Measurements from ENCODE around the gene UIMC1.
"Not testable (repeated sequence)": the region's sequence is repeated elsewhere in the genome, so short reads cannot be mapped to it uniquely, and the experiment has no call there.

Gene UIMC1

GRCh38 chr5:177005619-177006264, 837 bp downstream of the UIMC1 start:
- peak; percentile 53 for DNase-seq (ENCODE audit: low read depth)

- no peak for DNase-seq (ENCODE audit: low read depth)
Measured at GRCh38 chr5:177004961-177005360, 1.6 kb downstream of the UIMC1 start.

GRCh38 chr5:177003649-177004048, 2.9 kb downstream of the UIMC1 start:
- no peak for DNase-seq (ENCODE audit: low read depth)

- not testable (repeated sequence) for DNase-seq (ENCODE audit: low read depth)
Measured at GRCh38 chr5:176999526-176999925, 7.1 kb downstream of the UIMC1 start.

- DNase-seq (ENCODE audit: low read depth), result no peak
Measured at GRCh38 chr5:176998828-176999227, 7.8 kb downstream of the UIMC1 start.

- DNase-seq (ENCODE audit: low read depth), result no peak
Measured at GRCh38 chr5:176996780-176997179, 9.8 kb downstream of the UIMC1 start.

- DNase-seq (ENCODE audit: low read depth), result no peak
Measured at GRCh38 chr5:176995896-176996767, 10.4 kb downstream of the UIMC1 start.

- DNase-seq (ENCODE audit: low read depth), result no peak
Measured at GRCh38 chr5:176995122-176995490, 11.5 kb downstream of the UIMC1 start.

- no peak for DNase-seq (ENCODE audit: low read depth)
Measured at GRCh38 chr5:176994460-176995121, 12.0 kb downstream of the UIMC1 start.

- not testable (repeated sequence) for DNase-seq (ENCODE audit: low read depth)
Measured at GRCh38 chr5:176993081-176993480, 13.5 kb downstream of the UIMC1 start.

- no peak for DNase-seq (ENCODE audit: low read depth)
Measured at GRCh38 chr5:176987583-176987982, 19.0 kb downstream of the UIMC1 start.

GRCh38 chr5:176986280-176986679, 20.3 kb downstream of the UIMC1 start:
- DNase-seq (ENCODE audit: low read depth), result no peak

GRCh38 chr5:176985516-176985915, 21.1 kb downstream of the UIMC1 start:
- DNase-seq (ENCODE audit: low read depth), result no peak

- DNase-seq (ENCODE audit: low read depth), result not testable (repeated sequence)
Measured at GRCh38 chr5:176984176-176984575, 22.4 kb downstream of the UIMC1 start.

GRCh38 chr5:176983593-176983992, 23.0 kb downstream of the UIMC1 start:
- DNase-seq (ENCODE audit: low read depth), result not testable (repeated sequence)

GRCh38 chr5:176983112-176983511, 23.5 kb downstream of the UIMC1 start:
- not testable (repeated sequence) for DNase-seq (ENCODE audit: low read depth)

GRCh38 chr5:176980818-176981217, 25.8 kb downstream of the UIMC1 start:
- DNase-seq (ENCODE audit: low read depth), result no peak

GRCh38 chr5:176979669-176980068, 26.9 kb downstream of the UIMC1 start:
- DNase-seq (ENCODE audit: low read depth), result no peak

- no peak for DNase-seq (ENCODE audit: low read depth)
Measured at GRCh38 chr5:176965633-176966032, 40.9 kb downstream of the UIMC1 start.

GRCh38 chr5:176959051-176959450, 47.5 kb downstream of the UIMC1 start:
- DNase-seq (ENCODE audit: low read depth), result no peak

- DNase-seq (ENCODE audit: low read depth), result no peak
Measured at GRCh38 chr5:176956756-176957155, 49.8 kb downstream of the UIMC1 start.

- no peak for DNase-seq (ENCODE audit: low read depth)
Measured at GRCh38 chr5:176955895-176956294, 50.7 kb downstream of the UIMC1 start.

GRCh38 chr5:176954050-176954449, 52.5 kb downstream of the UIMC1 start:
- no peak for DNase-seq (ENCODE audit: low read depth)

All from stimulated activated CD8-positive, alpha-beta memory T cell treated with anti-CD3 and anti-CD28 coated beads, Interleukin-4, amount 100 ng/mL, for 24 hours (primary cell).